ENCODE results near the gene KIFAP3.

DNA sequence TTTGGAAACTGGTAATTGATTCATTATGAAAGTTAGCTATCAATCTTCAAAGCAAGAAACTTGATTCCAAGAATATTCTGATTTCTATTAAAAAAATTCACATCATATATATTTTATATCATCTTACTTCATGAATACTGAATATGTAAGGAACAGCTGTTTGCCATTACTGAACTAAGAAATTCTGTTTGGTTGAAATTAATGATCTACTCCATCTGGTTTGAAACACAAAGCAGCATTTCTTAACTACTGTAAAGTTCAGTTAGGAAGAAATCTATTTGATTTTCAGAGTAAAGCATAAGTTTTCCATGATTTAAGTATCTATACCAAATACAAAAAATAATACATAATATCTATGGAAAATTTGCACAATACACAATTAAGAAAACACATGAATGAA is 114.8 kb downstream of the KIFAP3 start:
- TF ChIP-seq EZH2 (IDR thresholded peaks at IDR 0.05) (no peak), POLR2AphosphoS5 (IDR thresholded peaks at IDR 0.05; ENCODE audit: borderline replicate concordance, low read depth, low read length) (no peak), FOXP2 (optimal IDR thresholded peaks at IDR 0.05; ENCODE audit: control extremely low read depth, extremely low read length, insufficient read depth) (no peak)
